Mesothelial cell of epicardium (in vitro differentiated cells): Measurements from ENCODE around the gene PTPRN2. TPM values are rescaled to one million over a fixed set of nuclear protein-coding genes. Genes with fewer than 3 reads are reported as not detected.

Experiments used
- DNase-seq, 2 experiments: peaks; one replicate each; pipeline ENCODE4 v3.0.0; 2021; ENCODE audit warnings: low spot score in 2 of 2; ENCODE audit not compliant: unreplicated experiment in 2 of 2
- H3K27ac Mint-ChIP-seq: 2 replicates; pipeline ENCODE4 v1.8.0; 2021; ENCODE audit warnings: mixed read lengths
- H3K27me3 Mint-ChIP-seq: 2 replicates; pipeline ENCODE4 v1.8.0; 2021; ENCODE audit warnings: low read depth, mixed read lengths
- H3K36me3 Mint-ChIP-seq: 2 replicates; pipeline ENCODE4 v1.8.0; 2021; ENCODE audit warnings: mixed read lengths
- H3K4me1 Mint-ChIP-seq: 2 replicates; pipeline ENCODE4 v1.8.0; 2021; ENCODE audit warnings: mixed read lengths
- H3K4me3 Mint-ChIP-seq: 2 replicates; pipeline ENCODE4 v1.8.0; 2021; ENCODE audit warnings: mild to moderate bottlenecking, moderate library complexity, mixed read lengths
- H3K9me3 Mint-ChIP-seq: 2 replicates; pipeline ENCODE4 v1.8.0; 2021; ENCODE audit warnings: mixed read lengths
- CTCF ChIP-seq: fragments of 200-600 bp; sonication (generic); IDR thresholded peaks from one replicate; pipeline ENCODE4 v1.5.0; 2021; ENCODE audit warnings: antibody characterized with exemption; ENCODE audit not compliant: unreplicated experiment
- total RNA-seq: library from RNA; stranded (reverse); gene quantifications from 3 replicates; pipeline ENCODE4 v1.2.1, GENCODE V29; 2021

PTPRN2 gene
- total RNA-seq, 1 donor from 2014 or later: 2.2 TPM

- H3K4me3 Mint-ChIP-seq: no peak overlapping the region
- peaks cover 9% of the 10 kb centered on the region for H3K9me3 Mint-ChIP-seq
- no peak for TF ChIP-seq CTCF
- H3K36me3 Mint-ChIP-seq: no peaks in the 10 kb centered on the region
- no peak for DNase-seq
- peaks cover 7% of the 10 kb centered on the region for H3K27me3 Mint-ChIP-seq
- no peak overlapping the region for H3K27ac Mint-ChIP-seq
- no peaks in the 10 kb centered on the region for H3K4me1 Mint-ChIP-seq
Observed at GRCh38 chr7:158395780-158396278, 191.8 kb downstream of the PTPRN2 start.

- TF ChIP-seq CTCF: no peak
- no peak overlapping the region for H3K27ac Mint-ChIP-seq
- no peaks in the 10 kb centered on the region for H3K4me1 Mint-ChIP-seq
- H3K4me3 Mint-ChIP-seq: no peak overlapping the region
- peaks cover 9% of the 10 kb centered on the region for H3K9me3 Mint-ChIP-seq
- DNase-seq: no peak
- peaks cover 7% of the 10 kb centered on the region for H3K27me3 Mint-ChIP-seq
- no peaks in the 10 kb centered on the region for H3K36me3 Mint-ChIP-seq
Observed at GRCh38 chr7:158395349-158395748, 192.3 kb downstream of the PTPRN2 start.

GRCh38 chr7:158394936-158395335 lies 192.7 kb downstream of the PTPRN2 start:
- Mint-ChIP-seq H3K27me3 (peaks cover 9% of the 10 kb centered on the region), H3K27ac (no peak overlapping the region)

GRCh38 chr7:158393926-158394625 lies 193.5 kb downstream of the PTPRN2 start:
- no peak for TF ChIP-seq CTCF
- H3K9me3 Mint-ChIP-seq: peaks cover 8% of the 10 kb centered on the region
- no peak overlapping the region for H3K4me3 Mint-ChIP-seq
- no peaks in the 10 kb centered on the region for H3K36me3 Mint-ChIP-seq
- H3K27ac Mint-ChIP-seq: no peak overlapping the region
- H3K4me1 Mint-ChIP-seq: no peaks in the 10 kb centered on the region
- DNase-seq: no peak
- H3K27me3 Mint-ChIP-seq: peaks cover 9% of the 10 kb centered on the region

More at GRCh38 chr7:158394936-158395335, 192.7 kb downstream of the PTPRN2 start:
- peak in 1 of 2 experiments; percentile 75 for DNase-seq
- no peaks in the 10 kb centered on the region for H3K4me1 Mint-ChIP-seq
- H3K4me3 Mint-ChIP-seq: no peak overlapping the region
- TF ChIP-seq CTCF: peak; percentile 87
- no peaks in the 10 kb centered on the region for H3K36me3 Mint-ChIP-seq
- peaks cover 9% of the 10 kb centered on the region for H3K9me3 Mint-ChIP-seq

- Mint-ChIP-seq H3K27ac (no peak overlapping the region), H3K9me3 (no peaks in the 10 kb centered on the region), H3K4me3 (no peak overlapping the region), H3K4me1 (no peaks in the 10 kb centered on the region), H3K36me3 (no peaks in the 10 kb centered on the region), H3K27me3 (peaks cover 16% of the 10 kb centered on the region)
- no peak for TF ChIP-seq CTCF
- DNase-seq: no peak
Observed at GRCh38 chr7:158392251-158392650, 195.4 kb downstream of the PTPRN2 start.
